Gastroesophageal sphincter (tissue), 4 donors: ENCODE measurements around the gene SMAD9. TPM values are rescaled to one million over a fixed set of nuclear protein-coding genes. Genes with fewer than 3 reads are reported as not detected.

ENCODE experiments used
- ATAC-seq: fragments of 150-250 bp; one replicate; pipeline ENCODE4 v1.9.1; 2016; ENCODE audit warnings: mild to moderate bottlenecking, moderate library complexity
- H3K27ac ChIP-seq, 4 donors: fragments of 200-600 bp; sonication (generic) in 3 of 4; 1 replicate in 3 of 4; 2 replicates in 1 of 4; pipeline ENCODE4 v1.5.1; 2016 to 2019
- H3K27me3 ChIP-seq: fragments of 200-600 bp; sonication (generic); one replicate; pipeline ENCODE4 v1.5.1; 2019
- H3K36me3 ChIP-seq, 2 donors: fragments of 200-600 bp; sonication (generic); one replicate each; pipeline ENCODE4 v1.5.1; 2019; ENCODE audit warnings: control low read depth in 1 of 2
- H3K4me1 ChIP-seq, 3 donors: fragments of 200-600 bp; sonication (generic); 1 replicate in 2 of 3; 2 replicates in 1 of 3; pipeline ENCODE4 v1.5.1; 2016 to 2019; ENCODE audit warnings: control low read depth in 2 of 3
- H3K4me3 ChIP-seq, 2 donors: fragments of 200-600 bp; sonication (generic); one replicate each; pipeline ENCODE4 v1.5.1; 2019; ENCODE audit warnings: mild to moderate bottlenecking in 1 of 2, moderate library complexity in 1 of 2
- H3K9me3 ChIP-seq, 3 donors: fragments of 200-600 bp; sonication (generic); one replicate each; pipeline ENCODE4 v1.5.1; 2017 to 2019; ENCODE audit warnings: control low read depth in 2 of 3
- CTCF ChIP-seq, 4 experiments: fragments of 200-600 bp in 2 of 4; fragments of 450-650 bp in 2 of 4; sonication (generic) in 1 of 4; IDR thresholded peaks; one replicate each; pipeline ENCODE4 v1.5.1; 2017 to 2019; ENCODE audit warnings: antibody characterized with exemption in 4 of 4, mild to moderate bottlenecking in 2 of 4, moderate library complexity in 2 of 4
- EP300 ChIP-seq: sonication (generic); formaldehyde crosslinking; IDR thresholded peaks from one replicate; pipeline ENCODE4 v1.6.1; 2017; ENCODE audit warnings: antibody characterized with exemption, mild to moderate bottlenecking
- POLR2A ChIP-seq, 2 donors: fragments of 450-650 bp; IDR thresholded peaks; one replicate each; pipeline ENCODE4 v1.6.1; 2017; ENCODE audit warnings: antibody characterized with exemption in 2 of 2, mild to moderate bottlenecking in 2 of 2, moderate library complexity in 1 of 2
- POLR2AphosphoS5 ChIP-seq: sonication (generic); formaldehyde crosslinking; IDR thresholded peaks from one replicate; pipeline ENCODE4 v1.6.1; 2017; ENCODE audit warnings: antibody characterized with exemption
- WGBS, 2 donors: methylation state at CpG; one replicate each; pipeline ENCODE4 v1.1.5; 2018; ENCODE audit warnings: low coverage in 1 of 2; 5-methylcytosine and 5-hydroxymethylcytosine counted together
- total RNA-seq, 4 donors: library from RNA; depleted of rRNA; stranded (reverse); fragments of >200 nt; gene quantifications; one replicate each; pipeline ENCODE4 v1.1.0, GENCODE V29; 2016

Gene SMAD9
- total RNA-seq, 4 donors from 2014 or later = 47.3 to 93.7 (median 59.7) TPM

DNA sequence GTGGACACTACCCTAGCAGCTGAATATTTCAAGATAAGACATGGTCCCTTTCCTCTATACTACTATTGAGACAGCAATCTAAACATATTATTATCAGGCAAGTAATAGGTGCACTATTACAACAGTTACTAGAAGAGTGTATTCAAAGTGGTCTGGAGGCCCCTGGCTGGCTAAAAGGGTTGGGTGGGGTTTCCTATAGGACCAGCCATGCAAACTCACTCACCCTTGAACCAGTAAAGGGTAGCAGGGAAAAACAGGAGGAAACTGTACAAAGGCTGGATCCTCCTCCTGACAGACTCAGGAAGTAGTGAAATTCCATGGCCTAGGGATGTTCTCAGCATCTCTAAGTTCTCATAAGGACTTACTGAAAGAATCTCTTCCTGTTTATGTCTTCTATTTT, 7.7 kb downstream of the SMAD9 start:
- Histone ChIP-seq H3K27me3 (no peaks in the 10 kb centered on the region), H3K36me3 (no peaks in the 10 kb centered on the region), H3K9me3 (no peaks in the 10 kb centered on the region), H3K4me3 (no peak overlapping the region), H3K4me1 (peaks cover 0 to 46% (median 0%) of the 10 kb centered on the region in 3 donors), H3K27ac (no peak overlapping the region)
- no peak for TF ChIP-seq CTCF (IDR thresholded peaks at IDR 0.05)
- no peak for ATAC-seq

- ATAC-seq = no peak
- 75 to 100% methylated on average over 1 of the region's 1 CpG for WGBS, 2 donors
- no peaks in the 10 kb centered on the region for H3K36me3 ChIP-seq
Observed at GRCh38 chr13:36910545-36910944, 9.5 kb downstream of the SMAD9 start.

DNA sequence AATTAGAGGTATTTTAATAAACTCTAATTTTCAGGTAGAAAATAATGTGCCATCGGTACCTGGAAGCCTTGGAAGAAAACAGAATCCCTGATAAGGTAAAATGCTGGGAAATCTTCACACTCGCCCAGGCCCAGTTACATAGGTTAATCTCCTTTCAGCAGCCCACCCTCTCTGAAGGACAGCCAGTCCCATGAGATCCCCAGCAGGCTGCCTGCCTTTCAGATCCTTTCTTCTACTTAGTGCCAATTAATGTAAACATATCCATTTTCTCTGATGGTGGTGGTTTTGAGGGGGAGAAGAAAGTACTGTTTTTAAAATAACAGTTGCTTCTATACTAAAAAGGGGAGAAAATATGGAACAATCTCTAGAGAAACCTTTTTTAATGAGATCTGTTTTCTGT, 12.2 kb downstream of the SMAD9 start:
- Histone ChIP-seq H3K4me1 (peaks cover 0 to 9% (median 0%) of the 10 kb centered on the region in 3 donors), H3K27ac (no peak overlapping the region), H3K36me3 (no peaks in the 10 kb centered on the region), H3K27me3 (no peaks in the 10 kb centered on the region), H3K4me3 (no peak overlapping the region), H3K9me3 (no peaks in the 10 kb centered on the region)
- 76 to 87% methylated on average over 2 of the region's 2 CpGs for WGBS, 2 donors
- no peak for TF ChIP-seq CTCF (IDR thresholded peaks at IDR 0.05)
- TF ChIP-seq POLR2AphosphoS5 = no peak
- TF ChIP-seq POLR2A (IDR thresholded peaks at IDR 0.05) = no peak
- no peak for TF ChIP-seq EP300
- ATAC-seq = no peak

More at GRCh38 chr13:36910545-36910944, 9.5 kb downstream of the SMAD9 start:
- Histone ChIP-seq H3K27ac (no peak overlapping the region), H3K27me3 (no peaks in the 10 kb centered on the region), H3K4me1 (peaks cover 0 to 28% (median 0%) of the 10 kb centered on the region in 3 donors), H3K9me3 (no peaks in the 10 kb centered on the region), H3K4me3 (no peak overlapping the region)
- no peak for TF ChIP-seq CTCF (IDR thresholded peaks at IDR 0.05)
- no peak for TF ChIP-seq POLR2A (IDR thresholded peaks at IDR 0.05)
- no peak for TF ChIP-seq EP300
- TF ChIP-seq POLR2AphosphoS5 = no peak

GRCh38 chr13:36907266-36907665, 12.8 kb downstream of the SMAD9 start:
- H3K9me3 ChIP-seq = no peaks in the 10 kb centered on the region
- WGBS, 2 donors = 91 to 100% methylated on average over 4 of the region's 4 CpGs

More at GRCh38 chr13:36907266-36907665, 12.8 kb downstream of the SMAD9 start:
- Histone ChIP-seq H3K4me1 (peaks cover 0 to 9% (median 0%) of the 10 kb centered on the region in 3 donors), H3K27ac (no peak overlapping the region), H3K36me3 (no peaks in the 10 kb centered on the region), H3K4me3 (no peak overlapping the region), H3K27me3 (no peaks in the 10 kb centered on the region)
- TF ChIP-seq CTCF (IDR thresholded peaks at IDR 0.05) (no peak), POLR2AphosphoS5 (no peak), POLR2A (IDR thresholded peaks at IDR 0.05) (no peak), EP300 (no peak)
- no peak for ATAC-seq
